DMS53 treated with DMSO at 0.1 percent for 48 hours (cell line): ENCODE data around the gene URB2.

ENCODE experiments used
- DNase-seq: peaks from one replicate; lab custom pipeline; 2025; ENCODE audit not compliant: unreplicated experiment; lab: John Stamatoyannopoulos, UW

Gene URB2

GRCh38 chr1:229643996-229644745, 18.1 kb downstream of the URB2 start:
- DNase-seq = no peak

- DNase-seq = no peak
These were observed 19.4 kb downstream of the URB2 start for GRCh38 chr1:229645324-229645993.

GRCh38 chr1:229648406-229648805, 22.4 kb downstream of the URB2 start:
- DNase-seq = no peak

GRCh38 chr1:229650045-229650444, 24.0 kb downstream of the URB2 start:
- no peak for DNase-seq

GRCh38 chr1:229651546-229651945, 25.5 kb downstream of the URB2 start:
- DNase-seq = no peak

- DNase-seq = no peak
These were observed 27.4 kb downstream of the URB2 start for GRCh38 chr1:229653420-229653819.

GRCh38 chr1:229655781-229656180, 29.7 kb downstream of the URB2 start:
- no peak for DNase-seq

- no peak for DNase-seq
These were observed 32.1 kb downstream of the URB2 start for GRCh38 chr1:229657993-229658755.

GRCh38 chr1:229661022-229661877, 35.2 kb downstream of the URB2 start:
- peak; percentile 28 for DNase-seq

GRCh38 chr1:229661897-229662296, 35.9 kb downstream of the URB2 start:
- DNase-seq = no peak

GRCh38 chr1:229664133-229664689, 38.2 kb downstream of the URB2 start:
- no peak for DNase-seq

- no peak for DNase-seq
These were observed 40.0 kb downstream of the URB2 start for GRCh38 chr1:229665912-229666558.

GRCh38 chr1:229666585-229666984, 40.5 kb downstream of the URB2 start:
- no peak for DNase-seq

GRCh38 chr1:229669333-229669732, 43.3 kb downstream of the URB2 start:
- no peak for DNase-seq

- DNase-seq = no peak
These were observed 45.3 kb downstream of the URB2 start for GRCh38 chr1:229671310-229671709.

- no peak for DNase-seq
These were observed 46.2 kb downstream of the URB2 start for GRCh38 chr1:229672246-229672645.

GRCh38 chr1:229674042-229674441, 48.0 kb downstream of the URB2 start:
- DNase-seq = no peak

GRCh38 chr1:229675396-229675795, 49.3 kb downstream of the URB2 start:
- no peak for DNase-seq

- DNase-seq = no peak
These were observed 59.1 kb downstream of the URB2 start for GRCh38 chr1:229685149-229685548.

- DNase-seq = no peak
These were observed 63.2 kb downstream of the URB2 start for GRCh38 chr1:229689273-229689672.
